MM.1S (cell line): ENCODE results near the gene UBN1.

Experiments
- EZH2phosphoT487 ChIP-seq: fragments of 300-600 bp; sonication (generic); IDR thresholded peaks from 2 replicates; pipeline ENCODE4 v1.6.1; 2018; ENCODE audit warnings: antibody characterized with exemption, low read length
- TF ChIP-seq, protein P1 (sequence below): fragments of 300-600 bp; sonication (generic); IDR thresholded peaks from 2 replicates; pipeline ENCODE4 v1.5.1; 2016; ENCODE audit warnings: antibody characterized with exemption, low read length, mixed read lengths

DNA sequence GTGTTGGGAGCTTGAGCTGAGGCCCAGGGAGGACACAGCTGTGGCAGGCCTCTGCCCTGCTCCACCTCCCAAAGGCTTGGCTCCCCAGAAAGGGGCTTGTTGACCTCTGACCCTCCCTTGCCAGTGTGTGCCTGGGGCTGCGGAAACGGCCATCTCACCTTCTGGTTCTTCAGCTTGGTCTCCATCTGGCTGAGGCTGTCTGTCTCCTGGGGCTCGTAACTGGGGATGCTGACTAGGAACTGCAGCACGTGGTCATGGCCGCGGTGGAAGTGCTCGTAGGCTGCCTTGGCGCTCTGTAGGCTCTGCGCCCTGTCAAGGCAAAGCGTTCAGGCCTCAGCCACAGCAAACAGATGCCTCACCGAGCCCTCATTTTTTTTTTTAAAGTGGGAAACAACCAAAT, 42.7 kb downstream of the UBN1 start:
- TF ChIP-seq, protein P1, sequence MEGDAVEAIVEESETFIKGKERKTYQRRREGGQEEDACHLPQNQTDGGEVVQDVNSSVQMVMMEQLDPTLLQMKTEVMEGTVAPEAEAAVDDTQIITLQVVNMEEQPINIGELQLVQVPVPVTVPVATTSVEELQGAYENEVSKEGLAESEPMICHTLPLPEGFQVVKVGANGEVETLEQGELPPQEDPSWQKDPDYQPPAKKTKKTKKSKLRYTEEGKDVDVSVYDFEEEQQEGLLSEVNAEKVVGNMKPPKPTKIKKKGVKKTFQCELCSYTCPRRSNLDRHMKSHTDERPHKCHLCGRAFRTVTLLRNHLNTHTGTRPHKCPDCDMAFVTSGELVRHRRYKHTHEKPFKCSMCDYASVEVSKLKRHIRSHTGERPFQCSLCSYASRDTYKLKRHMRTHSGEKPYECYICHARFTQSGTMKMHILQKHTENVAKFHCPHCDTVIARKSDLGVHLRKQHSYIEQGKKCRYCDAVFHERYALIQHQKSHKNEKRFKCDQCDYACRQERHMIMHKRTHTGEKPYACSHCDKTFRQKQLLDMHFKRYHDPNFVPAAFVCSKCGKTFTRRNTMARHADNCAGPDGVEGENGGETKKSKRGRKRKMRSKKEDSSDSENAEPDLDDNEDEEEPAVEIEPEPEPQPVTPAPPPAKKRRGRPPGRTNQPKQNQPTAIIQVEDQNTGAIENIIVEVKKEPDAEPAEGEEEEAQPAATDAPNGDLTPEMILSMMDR = no peak
- TF ChIP-seq EZH2phosphoT487 = no peak
